Upper lobe of right lung (tissue), 1 donor: ENCODE measurements around the gene TTC28. TPM values are rescaled to one million over a fixed set of nuclear protein-coding genes. Genes with fewer than 3 reads are reported as not detected.

Source experiments
- ATAC-seq: fragments of 200-7000 bp; cut with Tn5 transposase; one replicate; pipeline ENCODE4 v1.9.1; 2020; ENCODE audit warnings: mild to moderate bottlenecking, moderate library complexity
- DNase-seq: peaks from one replicate; pipeline ENCODE4 v3.0.0-alpha.2; 2020
- H3K27ac ChIP-seq: fragments of 200-600 bp; one replicate; pipeline ENCODE4 v1.8.0; 2022
- H3K27me3 ChIP-seq: fragments of 200-600 bp; one replicate; pipeline ENCODE4 v1.8.0; 2022; ENCODE audit warnings: mild to moderate bottlenecking
- H3K36me3 ChIP-seq: fragments of 200-600 bp; one replicate; pipeline ENCODE4 v1.8.0; 2022
- H3K4me1 ChIP-seq: fragments of 200-600 bp; one replicate; pipeline ENCODE4 v1.8.0; 2022
- H3K4me3 ChIP-seq: fragments of 200-600 bp; one replicate; pipeline ENCODE4 v1.8.0; 2022; ENCODE audit warnings: mild to moderate bottlenecking
- H3K9me3 ChIP-seq: fragments of 200-600 bp; one replicate; pipeline ENCODE4 v1.8.0; 2022
- CTCF ChIP-seq: fragments of 200-600 bp; IDR thresholded peaks from one replicate; pipeline ENCODE4 v1.8.0; 2022; ENCODE audit warnings: antibody characterized with exemption
- intact Hi-C: fragments of 100-400 bp; cut with DNase I; formaldehyde crosslinking; loops from one replicate; pipeline ENCODE4 v1.11.0; 2022
- total RNA-seq: library from RNA; stranded (reverse); fragmentation: NEBNext Ultra II Directional; extraction: Animal tissue kit (Norgen Biotek cat#: 25700); gene quantifications from one replicate; pipeline ENCODE4 v1.2.1, GENCODE V29; 2021
- donor health status: DM: no; HTN: yes; CAD: no; lungs with severe emphysema.

The TTC28 gene
- total RNA-seq, 1 donor from 2014 or later: 48.7 TPM

GRCh38 chr22:28029956-28030355, 649.7 kb downstream of the TTC28 start:
- ATAC-seq (no peak), DNase-seq (peak; percentile 48)
- H3K27ac ChIP-seq: peak overlapping the region; percentile 74
- no peaks in the 10 kb centered on the region for H3K27me3 ChIP-seq
- H3K9me3 ChIP-seq: no peaks in the 10 kb centered on the region
- no peak for TF ChIP-seq CTCF
- peaks cover 8% of the 10 kb centered on the region for H3K36me3 ChIP-seq
- H3K4me3 ChIP-seq: no peak overlapping the region
- intact Hi-C loops: no loop called here
- peaks cover 53% of the 10 kb centered on the region for H3K4me1 ChIP-seq

- Histone ChIP-seq H3K4me1 (peaks cover 47% of the 10 kb centered on the region), H3K27me3 (no peaks in the 10 kb centered on the region), H3K9me3 (no peaks in the 10 kb centered on the region), H3K36me3 (peaks cover 8% of the 10 kb centered on the region), H3K4me3 (no peak overlapping the region), H3K27ac (peak overlapping the region; percentile 74)
- ATAC-seq (peak; percentile 84), DNase-seq (peak; percentile 35)
- intact Hi-C loops: no loop called here
- no peak for TF ChIP-seq CTCF
These were observed 650.3 kb downstream of the TTC28 start for GRCh38 chr22:28029201-28029948.

GRCh38 chr22:28027453-28028448, 651.9 kb downstream of the TTC28 start:
- TF ChIP-seq CTCF: no peak
- H3K4me1 ChIP-seq: peaks cover 36% of the 10 kb centered on the region
- H3K27ac ChIP-seq: peak overlapping the region; percentile 30
- peaks cover 8% of the 10 kb centered on the region for H3K36me3 ChIP-seq
- DNase-seq: peak; percentile 55
- H3K27me3 ChIP-seq: no peaks in the 10 kb centered on the region
- no peak for ATAC-seq
- H3K4me3 ChIP-seq: no peak overlapping the region
- no peaks in the 10 kb centered on the region for H3K9me3 ChIP-seq
- intact Hi-C loops: no loop called here

- H3K36me3 ChIP-seq: peaks cover 8% of the 10 kb centered on the region
- DNase-seq: peak; percentile 41
- intact Hi-C loops: no loop called here
- no peak overlapping the region for H3K4me3 ChIP-seq
- no peak for ATAC-seq
- H3K27me3 ChIP-seq: no peaks in the 10 kb centered on the region
- H3K4me1 ChIP-seq: peaks cover 37% of the 10 kb centered on the region
- no peak overlapping the region for H3K27ac ChIP-seq
- no peak for TF ChIP-seq CTCF
- no peaks in the 10 kb centered on the region for H3K9me3 ChIP-seq
These were observed 653.6 kb downstream of the TTC28 start for GRCh38 chr22:28025866-28026575.

GRCh38 chr22:28025333-28025732, 654.3 kb downstream of the TTC28 start:
- no peak for TF ChIP-seq CTCF
- Histone ChIP-seq H3K9me3 (no peaks in the 10 kb centered on the region), H3K27ac (no peak overlapping the region), H3K27me3 (no peaks in the 10 kb centered on the region), H3K4me3 (no peak overlapping the region), H3K4me1 (peaks cover 33% of the 10 kb centered on the region), H3K36me3 (peaks cover 8% of the 10 kb centered on the region)
- intact Hi-C loops: no loop called here
- ATAC-seq: no peak
- peak; percentile 32 for DNase-seq
